IPS DF 19.7 (cell line): ENCODE data around the gene NAT8L.

Experiments used
- DNase-seq: peaks from one replicate; pipeline ENCODE4 v3.0.0-alpha.2; 2013; ENCODE audit warnings: low read depth, low spot score

NAT8L gene

DNA sequence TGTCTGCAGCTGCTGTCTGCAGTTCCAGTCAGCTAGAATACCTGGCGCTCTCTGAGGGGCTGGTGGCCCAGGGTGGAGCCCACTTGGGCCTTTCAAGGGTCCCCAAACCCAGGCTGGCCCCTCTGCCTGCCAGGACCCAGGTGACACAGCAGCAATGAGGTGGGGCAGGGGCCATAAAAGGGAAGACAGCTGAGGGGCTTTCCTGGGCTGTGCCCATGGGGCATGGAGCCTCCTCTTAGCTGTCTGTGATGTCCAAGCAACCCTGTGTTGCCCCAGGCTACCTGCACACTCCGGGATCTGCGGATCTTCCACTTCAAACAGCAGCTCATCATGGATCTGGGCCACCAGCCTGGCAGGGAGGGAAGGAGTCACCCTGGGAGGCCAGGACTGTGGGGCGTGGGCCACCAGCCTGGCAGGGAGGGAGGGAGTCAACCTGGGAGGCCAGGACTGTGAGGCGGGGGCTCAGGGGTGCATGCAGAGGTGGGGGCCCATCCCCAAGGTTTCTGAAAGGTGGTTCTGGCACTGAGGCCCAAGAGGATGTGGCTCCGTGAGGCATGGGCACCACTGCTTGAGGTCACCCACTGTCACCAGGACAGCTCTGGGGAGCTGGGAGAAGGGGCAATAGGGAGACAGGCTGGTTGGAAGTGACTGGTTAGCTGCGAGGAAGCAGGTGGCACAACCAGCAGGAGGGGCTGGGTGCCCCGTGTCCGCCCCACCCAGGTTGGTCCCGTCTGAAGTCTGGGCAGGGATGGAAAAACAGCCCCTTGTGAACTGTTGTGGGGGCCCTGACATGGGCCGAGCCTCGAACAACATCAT is 16.3 kb downstream of the NAT8L start:
- no peak for DNase-seq

DNA sequence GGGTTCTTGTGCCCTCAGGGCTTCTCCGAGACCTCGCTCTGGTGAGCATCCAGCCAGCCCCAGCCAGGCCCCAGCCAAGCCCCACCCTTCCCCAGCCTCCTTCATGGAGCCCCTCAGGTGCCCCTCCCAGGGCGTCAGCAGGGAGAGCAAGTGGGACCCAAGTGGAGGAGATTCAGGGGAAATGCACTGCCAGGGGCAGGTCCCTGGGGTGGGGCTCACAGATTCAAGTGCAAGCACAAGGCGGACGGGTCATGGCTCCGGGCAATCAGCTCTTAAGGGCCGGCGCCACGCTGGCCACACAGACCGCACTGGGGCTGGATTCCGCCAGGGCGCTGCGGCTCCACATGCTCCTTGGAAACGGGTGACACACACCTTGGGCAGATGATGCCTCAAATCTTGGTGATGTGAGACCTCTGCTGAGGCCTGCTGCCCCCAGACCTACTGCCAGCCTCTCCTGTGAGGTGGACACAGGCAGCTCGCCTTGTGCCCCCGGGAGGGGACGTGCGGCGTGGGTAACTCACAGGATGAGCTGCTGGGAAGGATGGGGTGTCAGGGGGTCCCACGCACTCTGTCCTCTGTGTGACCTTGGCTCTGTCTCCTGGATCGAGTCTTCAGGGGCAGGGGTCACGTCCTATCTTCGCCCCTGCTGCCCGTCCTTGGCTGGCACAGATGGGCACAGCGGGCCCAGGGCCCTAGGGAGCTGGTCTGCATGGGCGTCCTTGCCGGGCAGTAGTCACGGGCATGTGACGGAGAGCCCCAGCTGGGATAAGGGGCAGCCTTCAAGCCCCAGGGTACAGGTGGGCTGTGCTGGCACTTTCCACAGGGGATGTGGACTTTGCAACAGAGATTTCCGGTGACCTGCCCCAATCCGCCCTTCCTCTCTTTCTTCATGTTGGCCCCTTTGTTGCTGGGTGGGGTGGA is 17.1 kb downstream of the NAT8L start:
- no peak for DNase-seq

DNA sequence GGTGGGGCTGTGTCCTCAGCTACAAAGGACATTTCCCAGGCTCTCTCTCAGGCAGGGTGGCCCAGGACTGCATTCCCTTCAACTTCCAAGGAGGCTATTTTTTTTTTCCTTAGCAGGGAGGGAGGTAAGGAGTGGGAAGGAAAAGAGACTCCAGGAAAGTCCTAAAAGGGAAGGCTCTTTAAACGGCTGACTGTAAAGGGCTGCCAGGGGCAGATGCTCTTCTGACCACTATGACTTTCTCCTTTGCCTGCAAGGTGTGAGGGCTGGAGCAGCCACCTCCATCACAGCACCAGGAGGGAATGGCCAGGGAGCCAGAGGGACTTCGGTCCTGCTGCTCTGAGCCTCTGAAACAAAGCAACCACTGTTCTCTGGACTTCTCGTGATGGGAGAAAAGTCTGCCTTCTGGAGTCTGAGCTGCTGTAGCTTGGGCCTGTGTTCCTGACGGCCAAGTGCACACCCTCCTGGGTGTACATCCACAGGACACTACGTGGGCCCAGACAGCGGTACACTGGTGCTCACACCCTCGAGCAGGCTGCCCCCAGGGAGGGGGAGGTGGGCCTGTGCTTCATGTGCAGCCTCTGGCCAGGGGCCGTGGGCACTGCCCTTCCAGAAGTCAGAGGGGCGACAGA is 17.9 kb downstream of the NAT8L start:
- no peak for DNase-seq

DNA sequence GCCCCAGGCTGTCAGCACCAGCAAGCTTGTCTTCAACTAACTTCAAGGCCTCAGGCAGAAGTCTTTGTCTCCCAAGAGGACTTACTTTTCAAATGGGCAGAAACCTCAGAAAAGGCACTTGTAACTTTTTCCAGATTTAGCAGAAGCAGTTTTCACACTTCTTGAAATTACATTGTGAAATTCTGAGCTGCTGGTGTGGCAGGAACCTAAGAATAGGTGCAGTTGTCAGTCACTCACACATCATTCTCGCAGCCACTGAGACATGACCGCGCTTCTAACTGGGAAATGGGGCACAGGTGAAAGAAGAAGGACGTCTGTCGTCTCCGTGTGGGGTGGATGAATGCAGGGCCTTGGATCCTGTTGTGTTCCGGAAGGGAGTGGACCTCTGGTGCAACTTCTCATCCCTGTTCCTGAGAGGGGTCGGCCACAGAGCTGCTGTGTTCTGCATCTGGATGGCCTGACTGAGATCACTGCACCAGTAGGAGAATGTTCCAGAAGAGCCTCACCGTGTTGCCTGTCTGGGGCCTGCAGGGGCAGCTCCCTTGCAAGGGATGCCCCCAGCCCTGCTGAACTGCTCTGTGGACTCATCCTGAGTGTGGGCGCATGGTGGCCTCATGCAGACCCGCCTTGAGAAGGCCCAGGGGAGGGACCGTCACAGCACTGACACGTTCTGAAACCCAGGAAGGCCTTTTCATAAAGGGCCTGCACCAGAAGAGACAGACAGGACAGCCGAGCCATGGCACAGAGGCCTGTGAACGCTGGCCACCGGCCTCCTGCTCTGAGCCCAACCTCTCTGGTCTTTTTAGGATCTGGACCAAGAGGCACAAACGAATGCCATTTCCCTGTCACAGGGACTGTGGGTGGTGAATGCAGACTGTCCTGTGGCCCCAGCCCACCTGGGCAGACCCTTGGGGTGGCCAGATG is 18.7 kb downstream of the NAT8L start:
- no peak for DNase-seq

DNA sequence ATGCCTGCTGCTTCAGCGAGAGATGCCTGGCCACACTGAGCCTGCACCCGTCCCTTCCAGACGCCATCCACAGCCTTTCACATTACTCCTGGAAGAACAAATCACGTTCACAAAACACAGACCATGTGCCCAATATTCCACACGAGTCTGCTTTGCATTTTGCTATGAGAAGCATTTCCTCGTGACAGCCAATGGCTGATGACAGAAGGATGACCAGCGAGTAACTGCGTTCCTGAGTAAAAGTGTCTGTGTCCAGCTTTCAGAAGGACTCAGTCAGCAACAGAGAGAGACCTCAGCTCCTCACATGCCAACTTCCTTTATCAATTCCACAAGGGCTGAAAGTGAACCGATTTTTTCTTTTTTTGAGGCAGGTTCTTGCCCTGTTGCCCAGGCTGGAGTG is 19.5 kb downstream of the NAT8L start:
- no peak for DNase-seq

DNA sequence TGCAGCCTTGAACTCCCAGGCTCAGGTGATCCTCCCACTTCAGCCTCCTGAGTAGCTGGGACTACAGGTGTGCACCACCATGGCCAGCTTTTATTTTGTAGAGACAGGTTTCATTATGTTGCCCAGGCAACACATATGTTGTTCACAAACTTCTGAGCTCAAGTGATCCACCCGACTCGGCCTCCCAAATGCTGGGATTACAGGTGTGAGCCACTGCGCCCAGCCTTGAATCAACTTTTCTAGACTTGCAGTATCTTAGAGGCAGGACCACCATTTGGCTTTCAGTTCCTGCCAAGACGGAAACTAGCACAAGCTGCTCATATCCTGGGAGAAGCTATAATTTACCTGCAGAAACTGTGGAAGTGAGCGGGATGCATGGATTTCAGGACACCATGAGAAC is 19.9 kb downstream of the NAT8L start:
- DNase-seq: no peak

DNA sequence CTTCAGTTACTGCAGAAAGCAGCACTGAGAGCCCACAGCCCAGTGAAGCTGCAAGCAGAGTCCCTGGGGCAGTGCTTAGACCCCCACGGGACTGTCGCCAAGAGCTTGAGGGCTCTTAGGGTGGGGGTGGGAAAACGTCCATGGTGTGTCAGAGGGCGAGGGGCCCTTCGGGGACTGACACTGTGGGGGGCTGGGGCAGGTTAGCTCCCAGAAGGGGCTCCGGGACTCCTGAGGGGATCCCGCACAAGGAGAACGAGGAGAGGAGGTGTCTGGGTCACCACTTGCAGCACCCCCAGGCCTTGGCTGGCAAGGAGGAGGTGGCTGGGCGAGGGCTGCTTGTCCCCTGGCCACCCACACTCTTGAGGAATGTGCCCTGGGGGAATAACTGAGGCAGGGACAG is 20.8 kb downstream of the NAT8L start:
- no peak for DNase-seq

DNA sequence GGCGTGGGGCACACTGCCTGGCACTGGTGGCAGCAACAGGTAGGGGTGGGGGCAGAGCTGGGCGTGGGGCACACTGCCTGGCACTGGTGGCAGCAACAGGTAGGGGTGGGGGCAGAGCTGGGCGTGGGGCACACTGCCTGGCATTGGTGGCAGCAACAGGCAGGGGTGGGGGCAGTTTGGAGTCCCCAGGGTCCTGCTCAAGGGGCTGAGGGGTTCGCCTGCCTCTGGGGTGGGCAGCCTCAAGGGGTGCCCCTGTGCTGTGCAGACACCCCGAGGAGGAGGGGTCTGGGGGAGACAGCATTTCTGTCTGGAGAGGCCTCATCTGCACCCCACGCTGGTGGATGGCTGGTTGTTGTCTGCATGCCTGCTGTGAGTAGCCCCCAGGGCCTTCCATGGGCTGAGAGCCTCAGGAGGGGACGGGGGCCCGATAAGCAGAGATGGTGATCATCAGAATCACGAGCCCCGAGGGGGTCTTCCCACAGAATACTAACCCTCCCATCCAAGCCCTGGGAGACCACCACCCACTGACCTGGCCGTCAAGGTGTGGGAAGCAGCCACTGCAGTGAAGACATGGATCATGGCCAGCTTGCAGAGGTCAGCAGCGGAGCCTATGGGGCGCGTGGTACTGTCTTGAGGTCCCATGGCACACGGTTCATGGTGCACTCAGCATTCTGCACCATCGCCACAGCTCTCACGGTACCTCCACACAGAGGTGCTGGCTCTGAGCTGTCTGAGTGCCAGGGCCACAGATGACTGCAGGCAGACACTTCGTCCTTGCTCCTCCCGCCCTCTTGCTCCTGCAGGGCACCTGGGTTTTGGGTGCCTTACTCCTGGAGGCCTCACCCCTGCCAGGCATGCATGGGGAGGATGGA is 21.5 kb downstream of the NAT8L start:
- DNase-seq: no peak

DNA sequence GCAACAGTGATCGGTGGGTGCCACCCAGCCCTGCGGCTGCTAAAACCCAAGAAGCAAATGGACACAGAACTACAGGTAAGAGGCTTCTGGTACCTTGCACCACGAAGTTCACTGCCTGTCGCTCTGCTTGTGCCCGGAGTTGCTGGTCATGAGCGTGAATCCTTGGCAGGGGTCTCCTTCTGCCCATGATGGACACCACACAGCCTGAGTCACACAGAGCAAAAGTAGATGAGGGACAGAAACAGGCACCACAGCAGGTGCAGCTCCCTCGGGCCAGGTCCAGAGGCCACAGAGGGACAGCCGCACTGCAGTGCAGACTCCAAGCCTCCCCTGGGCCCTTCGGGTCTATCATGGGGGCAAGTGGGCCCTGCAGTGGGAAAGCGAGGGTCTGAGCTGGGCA is 22.4 kb downstream of the NAT8L start:
- DNase-seq: no peak

DNA sequence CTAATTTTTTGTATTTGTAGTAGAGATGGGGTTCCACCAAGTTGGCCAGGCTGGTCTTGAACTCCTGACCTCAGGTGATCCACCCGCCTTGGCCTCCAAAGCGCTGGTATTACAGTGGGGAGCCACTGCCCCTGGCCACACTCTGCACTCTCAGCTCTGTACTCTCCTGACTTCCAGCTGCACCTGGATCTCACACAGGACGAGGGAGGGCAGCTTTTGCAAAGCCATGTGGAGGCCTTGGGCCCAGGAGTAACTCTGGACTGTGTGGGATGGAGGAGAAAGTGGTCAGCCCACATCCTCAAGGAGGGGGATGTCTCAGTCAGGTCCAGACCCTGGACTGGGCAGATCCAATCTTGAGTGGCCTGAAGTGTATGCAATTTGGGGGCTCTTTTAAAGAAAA is 23.0 kb downstream of the NAT8L start:
- no peak for DNase-seq

DNA sequence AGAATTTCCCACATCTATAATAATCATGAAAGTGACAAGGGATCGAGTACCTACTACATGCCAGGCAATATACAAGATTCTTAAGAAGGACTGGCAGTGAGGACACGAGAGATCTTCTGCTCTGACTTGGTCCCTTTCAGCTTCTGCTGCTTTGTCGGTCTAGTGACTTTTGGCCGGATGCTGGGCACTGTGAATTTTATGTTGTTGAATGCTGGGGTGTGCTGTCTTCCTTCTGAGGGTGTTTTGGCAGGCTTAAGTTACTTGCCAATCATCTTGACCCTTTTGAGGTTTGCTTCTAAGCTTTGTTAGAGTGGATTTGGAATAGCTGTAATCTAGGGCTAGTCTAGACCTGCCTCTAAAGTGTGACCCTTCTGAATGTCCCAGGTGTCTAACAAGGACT is 23.5 kb downstream of the NAT8L start:
- DNase-seq: no peak

DNA sequence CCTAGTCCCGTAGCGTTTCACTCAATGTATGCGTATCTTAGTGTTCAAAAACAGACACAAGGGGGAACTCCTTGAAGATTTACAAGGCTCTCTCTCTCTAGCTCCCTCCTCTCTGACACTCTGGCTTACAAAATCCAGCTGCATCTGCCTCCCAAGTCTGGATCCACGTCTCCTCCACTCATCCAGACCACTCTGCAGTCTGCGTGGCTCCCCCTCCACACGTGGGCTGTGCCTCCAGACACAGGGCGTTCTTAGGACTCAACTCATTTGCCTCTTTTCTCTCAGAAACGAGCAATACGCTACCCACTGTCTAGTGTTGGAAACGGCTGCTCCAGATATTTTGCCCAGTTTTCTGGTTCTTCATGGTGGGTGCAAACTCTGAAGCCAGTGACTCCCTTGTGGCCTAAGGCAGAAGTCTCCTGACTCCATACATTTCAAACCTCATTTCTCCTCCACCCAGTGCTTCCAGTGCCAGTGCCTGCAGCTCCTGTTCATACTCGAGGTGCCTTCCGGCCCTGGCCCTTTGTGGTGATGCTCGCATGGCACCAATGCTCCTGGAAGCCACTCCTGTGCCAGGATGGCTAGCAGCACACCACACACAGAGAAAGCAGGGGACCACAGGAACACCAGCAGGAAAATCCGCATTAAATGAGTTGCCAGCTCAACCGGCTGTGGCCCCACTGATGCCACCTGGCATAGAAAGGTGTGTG is 24.1 kb downstream of the NAT8L start:
- DNase-seq: no peak

DNA sequence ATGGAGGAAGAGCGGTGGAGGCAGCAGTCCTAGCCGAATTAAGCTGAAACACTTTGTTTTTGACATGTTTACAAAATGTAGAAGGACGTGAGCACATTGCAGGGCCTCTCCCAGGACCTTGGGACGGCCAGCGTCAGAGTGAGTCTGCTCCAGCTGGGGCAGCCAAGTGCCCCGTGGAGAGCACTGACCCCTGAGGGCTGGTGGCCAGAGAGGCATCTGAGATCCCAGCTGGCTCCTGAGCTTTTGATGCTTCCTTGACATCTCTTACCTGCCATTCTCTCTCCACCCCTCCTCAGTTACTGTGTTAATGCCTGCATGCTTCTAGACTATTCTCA is 24.7 kb downstream of the NAT8L start:
- no peak for DNase-seq

DNA sequence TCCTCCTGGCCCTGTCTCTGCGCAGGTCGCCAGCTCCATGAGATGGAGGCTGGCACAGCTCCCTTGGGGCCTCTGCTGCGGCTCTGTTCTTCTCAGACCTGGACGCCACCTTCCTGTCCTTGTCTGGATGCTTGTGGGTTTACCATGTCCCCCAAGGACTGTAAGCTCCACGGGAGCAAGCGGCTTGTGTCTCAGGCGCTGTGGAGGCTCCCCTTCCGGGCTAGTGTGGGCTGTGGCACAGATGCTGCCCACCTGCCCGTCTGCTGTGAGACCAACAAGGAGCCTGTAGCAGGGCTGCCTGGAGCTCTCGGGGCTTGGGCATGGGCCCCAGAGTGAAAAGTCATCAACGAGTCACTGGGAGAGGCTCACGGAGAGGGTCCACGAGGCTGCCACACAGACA is 25.2 kb downstream of the NAT8L start:
- DNase-seq: no peak

DNA sequence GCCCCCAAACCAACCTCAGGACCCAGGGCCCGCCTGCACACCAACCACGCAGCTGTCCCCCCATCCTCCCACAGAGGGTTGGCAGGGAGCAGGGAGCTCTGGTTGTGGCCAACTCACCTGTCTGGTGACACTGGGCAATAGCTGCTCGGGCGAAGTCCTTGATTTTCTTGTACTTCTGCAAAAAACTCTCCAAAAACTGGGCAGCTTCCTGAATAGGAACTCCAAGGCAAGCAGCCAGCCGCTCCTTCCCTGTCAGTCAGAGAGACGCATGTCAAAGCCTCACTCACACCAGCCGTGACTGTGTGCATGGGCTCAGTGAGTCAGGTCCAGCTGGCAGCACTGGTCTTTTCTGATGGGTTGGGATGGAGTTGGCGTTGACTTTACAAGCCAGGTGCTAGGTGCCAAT is 26.4 kb downstream of the NAT8L start:
- no peak for DNase-seq

DNA sequence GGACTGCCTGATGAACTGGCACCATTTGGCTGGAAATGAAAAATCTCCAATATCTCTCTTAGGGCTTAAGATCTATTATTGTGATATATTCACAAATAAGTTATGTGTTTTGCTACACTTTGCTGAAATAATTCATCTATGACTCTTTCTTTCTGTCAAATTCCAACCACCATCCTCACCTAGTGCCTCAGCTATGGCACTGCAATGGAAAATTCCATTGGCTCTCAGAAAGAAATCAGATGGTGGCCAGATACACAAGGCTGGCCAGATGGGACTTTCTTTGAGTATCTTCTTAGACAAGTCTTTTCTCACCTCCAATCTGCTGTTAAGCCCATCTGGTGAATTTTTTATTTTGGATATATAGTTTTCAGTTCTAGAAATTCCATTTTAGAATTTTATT is 28.0 kb downstream of the NAT8L start:
- DNase-seq: no peak

DNA sequence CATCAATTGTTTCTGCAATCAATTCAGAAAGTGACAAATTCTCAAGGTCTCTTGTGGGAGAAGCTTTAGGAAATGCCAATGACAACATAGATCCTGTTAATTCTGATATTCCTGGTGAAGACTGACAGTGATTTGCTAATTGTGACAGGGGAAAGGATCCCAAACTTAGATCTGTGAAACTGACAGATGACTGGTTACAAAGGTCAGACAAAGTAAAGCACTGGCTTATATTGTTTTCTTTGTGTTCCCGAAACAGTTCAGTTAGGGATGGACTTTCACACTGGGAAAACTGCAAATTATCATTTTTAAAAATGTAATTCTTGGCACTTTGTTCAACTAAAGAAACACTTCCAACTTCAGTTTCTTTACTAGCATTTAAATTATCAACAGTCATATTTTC is 30.1 kb downstream of the NAT8L start:
- DNase-seq: no peak

DNA sequence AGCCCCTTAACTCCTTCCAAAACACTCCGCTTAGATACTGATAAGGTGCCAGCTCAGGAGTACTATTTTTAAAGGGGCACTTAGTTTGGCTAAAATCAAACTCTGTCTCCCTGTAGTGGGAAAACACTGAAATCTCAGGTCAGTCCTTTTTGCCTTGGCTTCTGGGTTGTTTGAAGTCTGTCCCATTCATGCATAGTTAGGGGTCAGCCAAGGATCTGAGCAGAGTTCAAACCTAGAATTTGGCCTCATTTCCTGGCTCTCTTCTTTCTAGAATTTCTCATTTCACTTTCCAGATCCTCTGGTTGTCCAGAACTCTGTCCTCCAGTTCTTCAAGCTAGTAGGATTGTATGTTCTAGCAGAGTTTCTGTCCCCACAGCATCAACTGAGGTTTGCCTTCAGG is 31.5 kb downstream of the NAT8L start:
- no peak for DNase-seq

DNA sequence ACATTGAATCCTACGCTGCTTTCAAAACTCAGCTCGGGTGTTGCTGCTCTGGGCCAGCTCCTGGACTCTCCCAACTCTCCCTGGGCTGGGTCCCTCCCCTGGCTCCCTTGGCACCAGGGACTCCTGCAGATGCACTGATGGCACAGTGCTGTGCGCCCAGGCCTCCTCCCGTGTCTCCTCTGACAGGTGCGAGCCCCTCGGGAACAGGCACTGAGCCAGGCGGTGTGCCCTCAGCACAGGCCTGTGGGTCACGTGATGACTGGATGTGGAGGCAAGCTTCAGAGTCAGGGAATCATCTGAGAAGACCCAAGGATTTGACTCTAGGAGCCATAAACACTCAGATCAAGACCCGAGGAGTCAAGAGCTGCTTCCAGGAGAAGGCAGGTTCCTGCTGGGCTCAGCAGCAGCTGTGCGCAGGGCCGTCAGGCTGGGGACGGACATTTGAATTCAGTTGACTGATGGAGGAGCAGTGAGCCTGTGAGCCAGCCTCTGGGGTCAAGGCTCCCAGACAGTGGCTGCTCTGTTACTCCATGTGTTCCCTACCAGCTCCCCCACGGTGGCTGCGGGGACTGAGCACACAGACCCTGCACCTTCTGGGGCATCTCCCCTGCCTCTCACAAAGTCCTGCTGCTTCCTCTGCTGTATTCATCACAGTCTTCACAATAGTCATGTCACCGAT is 33.0 kb downstream of the NAT8L start:
- no peak for DNase-seq
